ENCODE data around the gene IL10RA. TPM values are rescaled to one million over a fixed set of nuclear protein-coding genes. Genes with fewer than 3 reads are reported as not detected.

Gene IL10RA
- 1.8 TPM in 1 of 2 replicates, not detected in the other for total RNA-seq

GRCh38 chr11:117985953-117986887 is at the start of gene IL10RA:
Gene IL10RA, plus strand, starts transcription at chr11:117986394. Its CDS starts 74 bp downstream, at chr11:117986468.

Other genes starting within 250 kb of the IL10RA start
- gene DSCAML1, start 189.2 kb upstream of the IL10RA start, total RNA-seq, result under 0.01 TPM in 1 of 2 replicates, not detected in the other
- gene FXYD2, start 161.7 kb upstream of the IL10RA start, total RNA-seq, result 0.33 and 0.44 TPM in 2 replicates
- gene FXYD6, start 109.7 kb upstream of the IL10RA start, total RNA-seq, result 0.66 and 2.8 TPM in 2 replicates
- gene TMPRSS13, start 57.0 kb upstream of the IL10RA start, total RNA-seq, result not detected in 2 replicates
- gene TMPRSS4, start 90.7 kb downstream of the IL10RA start, total RNA-seq, result not detected in 2 replicates
- not detected in 2 replicates for gene SMIM35, start 100.6 kb downstream of the IL10RA start, total RNA-seq
- gene SCN4B, start 166.4 kb downstream of the IL10RA start, total RNA-seq, result 0.44 and 0.83 TPM in 2 replicates
- gene SCN2B, start 190.2 kb downstream of the IL10RA start, total RNA-seq, result under 0.01 and 0.99 TPM in 2 replicates
- not detected in 2 replicates for gene JAML, start 238.6 kb downstream of the IL10RA start, total RNA-seq

Measured in smooth muscle cell of trachea (primary cell).